NCI-H187 treated with DMSO at 0.1 percent for 48 hours (cell line): ENCODE results near the gene TARS3.

Experiments used
- DNase-seq: peaks from one replicate; lab custom pipeline; 2025; lab: John Stamatoyannopoulos, UW

The TARS3 gene

GRCh38 chr15:101698314-101698713 lies 26.0 kb downstream of the TARS3 start:
- no peak for DNase-seq

DNA sequence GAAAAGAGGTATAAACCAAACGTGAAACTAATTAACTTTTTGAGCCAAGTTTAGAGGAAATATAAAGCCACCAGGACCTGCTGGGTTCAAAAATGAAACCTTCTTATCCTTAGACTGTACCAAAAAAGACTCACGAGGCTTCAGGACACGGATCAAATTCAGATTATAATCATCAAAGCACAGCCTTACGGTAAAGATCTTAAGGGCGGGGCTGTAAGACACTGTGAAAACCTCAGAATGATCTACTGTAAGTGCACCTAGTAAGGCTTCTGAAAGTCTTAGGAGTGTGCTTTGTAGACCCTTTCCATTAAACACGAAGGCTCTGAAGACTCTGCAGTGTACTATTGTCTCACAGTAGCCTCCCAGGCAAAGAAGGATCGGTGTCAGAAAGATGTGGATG lies 26.8 kb downstream of the TARS3 start:
- DNase-seq: no peak

DNA sequence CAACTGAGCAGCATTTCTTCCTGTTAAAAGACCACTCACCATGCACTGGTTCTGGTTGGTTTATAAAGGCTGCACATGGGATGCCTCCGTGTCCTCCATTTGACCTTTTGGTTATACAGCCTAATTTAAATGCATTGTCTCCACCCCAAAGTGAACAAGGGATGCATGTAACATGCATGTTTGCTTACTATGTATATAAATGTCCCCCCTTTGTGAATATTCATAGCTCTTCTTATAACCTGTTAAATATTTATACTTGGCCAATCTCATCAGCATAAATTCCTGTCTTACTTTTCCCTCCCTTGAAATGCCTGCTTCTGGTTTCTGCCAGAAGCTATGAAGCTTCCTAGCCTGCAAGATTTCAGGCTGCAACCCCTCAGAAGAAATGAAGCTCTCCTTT lies 27.4 kb downstream of the TARS3 start:
- no peak for DNase-seq

- DNase-seq: no peak
Observed at GRCh38 chr15:101694261-101694660, 30.0 kb downstream of the TARS3 start.

GRCh38 chr15:101692801-101693598 lies 31.3 kb downstream of the TARS3 start:
- DNase-seq: no peak

GRCh38 chr15:101689901-101690300 lies 34.4 kb downstream of the TARS3 start:
- no peak for DNase-seq

DNA sequence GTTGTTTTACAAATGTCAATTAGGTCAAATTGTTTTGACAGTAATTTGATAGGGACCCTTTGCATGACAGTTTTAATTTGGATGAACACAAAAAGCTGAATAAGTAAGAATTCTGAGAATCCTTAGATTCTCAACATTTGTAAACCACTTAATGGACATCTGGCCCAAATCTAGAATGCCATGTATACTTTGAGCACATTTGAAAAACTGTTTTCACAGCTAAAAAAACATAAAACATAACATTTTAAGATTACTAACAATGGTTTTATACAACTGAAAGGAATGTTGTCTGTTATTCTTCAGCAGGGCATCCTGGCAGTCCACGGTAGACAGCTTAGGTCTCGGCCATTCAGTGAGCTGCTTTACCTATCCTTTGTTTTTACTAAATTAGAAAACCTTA lies 37.6 kb downstream of the TARS3 start:
- DNase-seq: no peak

GRCh38 chr15:101684877-101685276 lies 39.4 kb downstream of the TARS3 start:
- no peak for DNase-seq

GRCh38 chr15:101684384-101684783 lies 39.9 kb downstream of the TARS3 start:
- no peak for DNase-seq

DNA sequence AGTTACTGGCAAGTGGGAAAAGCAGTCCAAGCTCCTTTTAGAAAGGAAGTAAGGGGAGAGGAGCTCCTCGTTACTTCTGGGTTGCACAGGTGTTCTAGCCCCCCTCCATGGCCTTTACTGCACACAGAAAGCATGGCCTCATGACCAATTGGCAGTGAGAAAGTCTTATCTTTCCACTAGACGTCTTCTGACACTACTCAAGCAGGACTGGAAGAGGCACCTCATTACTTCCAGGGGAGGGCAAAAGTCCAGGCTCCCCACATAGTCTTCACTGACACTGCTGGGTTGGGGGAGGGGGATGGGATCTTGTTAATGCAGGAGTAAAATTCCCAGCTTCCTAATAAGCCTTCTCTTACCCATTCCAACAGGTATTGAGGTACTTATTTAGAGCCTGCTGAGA lies 44.5 kb downstream of the TARS3 start:
- DNase-seq: no peak

DNA sequence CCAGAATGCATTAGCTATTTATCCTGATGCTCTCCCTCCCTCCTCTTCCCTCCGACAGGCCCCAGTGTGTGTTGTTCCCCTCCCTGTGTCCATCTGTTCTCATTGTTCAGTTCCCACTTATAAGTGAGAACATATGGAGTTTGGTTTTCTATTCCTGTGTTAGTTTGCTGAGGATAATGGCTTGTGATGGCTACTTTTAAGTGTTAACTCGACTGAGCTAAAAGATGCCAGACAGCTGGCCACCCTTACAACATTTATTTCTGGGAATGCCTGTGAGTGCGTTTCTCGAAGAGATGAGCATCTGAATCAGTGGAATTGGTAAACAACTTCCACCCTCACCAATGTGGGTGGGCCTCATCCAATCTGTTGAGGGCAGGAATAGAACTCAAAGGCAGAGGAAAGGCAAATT lies 47.3 kb downstream of the TARS3 start:
- DNase-seq: no peak

- DNase-seq: no peak
Observed at GRCh38 chr15:101675796-101676582, 48.3 kb downstream of the TARS3 start.

DNA sequence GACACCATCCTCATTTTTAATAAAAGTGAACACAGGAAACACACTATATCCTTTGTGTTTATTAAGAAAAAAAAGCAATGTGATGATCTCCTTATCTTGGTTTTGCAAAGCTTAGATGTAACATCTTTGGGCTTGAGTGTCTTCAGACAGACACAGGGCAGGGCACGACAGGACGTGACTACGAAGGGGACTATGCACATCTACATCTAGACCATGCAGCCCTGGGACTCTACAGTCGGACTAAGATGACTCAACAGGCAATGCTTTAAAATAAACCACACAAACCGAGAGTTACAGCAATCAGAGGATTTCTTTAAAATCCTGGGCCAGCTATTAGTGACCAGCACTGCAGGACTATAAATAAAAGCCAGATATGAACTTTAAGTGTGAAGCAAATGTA lies 49.3 kb downstream of the TARS3 start:
- no peak for DNase-seq

DNA sequence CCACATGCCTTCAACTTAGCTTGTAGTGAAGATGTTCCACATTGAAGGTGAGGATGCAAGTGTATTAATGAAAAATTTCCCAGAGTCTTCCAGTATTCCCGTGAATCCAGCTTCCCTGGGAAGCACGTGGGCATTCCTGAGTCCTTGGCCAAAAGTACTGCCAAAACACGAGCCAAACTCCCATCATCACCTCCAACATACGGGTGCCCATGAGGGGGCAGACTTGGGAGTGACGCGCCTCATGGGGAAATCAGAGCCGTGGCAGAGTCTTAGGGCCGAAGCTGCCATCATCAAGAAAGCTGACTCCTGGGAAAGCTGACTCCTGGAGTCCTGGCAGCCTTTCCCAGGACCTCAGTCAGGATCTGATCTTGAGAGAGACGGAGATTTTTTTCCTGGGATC lies 52.0 kb downstream of the TARS3 start:
- no peak for DNase-seq

DNA sequence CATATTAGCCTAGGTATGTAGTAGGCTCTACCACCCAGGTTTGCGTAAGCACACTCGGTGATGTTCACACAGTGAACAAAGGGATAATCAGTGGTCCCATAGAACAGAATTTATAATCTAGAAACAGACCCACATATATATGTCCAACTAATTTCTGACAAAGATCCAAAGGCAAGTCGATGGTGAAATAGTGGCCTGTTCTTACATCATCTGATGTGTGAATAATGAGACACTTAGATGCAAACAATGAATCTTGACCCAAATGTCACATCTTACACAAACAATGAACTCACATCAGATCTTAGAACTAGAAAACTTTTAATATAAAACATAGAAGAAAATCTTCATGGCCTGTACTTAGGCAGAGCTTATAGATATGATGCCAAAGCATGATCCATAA lies 54.5 kb downstream of the TARS3 start:
- DNase-seq: no peak

DNA sequence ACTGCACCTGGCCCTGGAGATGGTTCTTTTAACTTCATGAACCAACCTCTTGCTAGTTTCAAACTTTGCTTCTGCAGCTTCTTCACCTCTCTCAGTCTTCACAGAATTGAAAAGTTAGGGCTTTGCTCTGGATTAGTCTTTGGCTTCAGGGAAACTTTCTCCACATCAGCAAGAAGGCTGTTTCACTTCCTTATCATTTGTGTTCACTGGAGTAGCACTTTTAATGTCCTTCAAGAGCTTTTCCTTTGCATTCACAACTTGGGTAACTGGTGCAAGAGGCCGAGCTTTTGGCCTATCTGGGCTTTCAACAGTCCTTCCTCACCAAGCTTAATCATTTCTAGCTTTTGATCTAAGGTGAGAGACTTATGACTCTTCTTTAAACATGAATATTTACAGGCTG lies 56.4 kb downstream of the TARS3 start:
- no peak for DNase-seq

GRCh38 chr15:101664303-101664913 lies 59.9 kb downstream of the TARS3 start:
- no peak for DNase-seq

GRCh38 chr15:101662203-101662602 lies 62.1 kb downstream of the TARS3 start:
- DNase-seq: no peak

DNA sequence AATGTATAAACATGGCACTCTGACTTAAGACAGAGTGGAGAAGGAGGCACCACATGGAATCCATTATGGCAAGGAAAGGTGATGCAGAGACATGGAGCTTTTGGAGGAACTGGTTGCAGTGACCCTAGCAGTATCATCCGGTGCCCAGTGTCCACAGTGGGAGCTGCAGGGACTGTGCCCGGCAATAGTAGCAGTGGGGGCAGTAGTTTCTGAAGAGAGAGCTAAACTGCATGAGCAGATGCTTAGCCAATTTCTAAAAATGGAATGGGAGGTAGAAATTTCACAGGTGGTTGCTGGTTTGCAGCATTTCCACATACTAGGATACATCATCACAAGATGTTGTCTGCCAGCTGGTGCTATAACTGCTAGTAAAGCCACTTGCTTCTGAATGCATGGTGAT lies 64.3 kb downstream of the TARS3 start:
- no peak for DNase-seq

DNA sequence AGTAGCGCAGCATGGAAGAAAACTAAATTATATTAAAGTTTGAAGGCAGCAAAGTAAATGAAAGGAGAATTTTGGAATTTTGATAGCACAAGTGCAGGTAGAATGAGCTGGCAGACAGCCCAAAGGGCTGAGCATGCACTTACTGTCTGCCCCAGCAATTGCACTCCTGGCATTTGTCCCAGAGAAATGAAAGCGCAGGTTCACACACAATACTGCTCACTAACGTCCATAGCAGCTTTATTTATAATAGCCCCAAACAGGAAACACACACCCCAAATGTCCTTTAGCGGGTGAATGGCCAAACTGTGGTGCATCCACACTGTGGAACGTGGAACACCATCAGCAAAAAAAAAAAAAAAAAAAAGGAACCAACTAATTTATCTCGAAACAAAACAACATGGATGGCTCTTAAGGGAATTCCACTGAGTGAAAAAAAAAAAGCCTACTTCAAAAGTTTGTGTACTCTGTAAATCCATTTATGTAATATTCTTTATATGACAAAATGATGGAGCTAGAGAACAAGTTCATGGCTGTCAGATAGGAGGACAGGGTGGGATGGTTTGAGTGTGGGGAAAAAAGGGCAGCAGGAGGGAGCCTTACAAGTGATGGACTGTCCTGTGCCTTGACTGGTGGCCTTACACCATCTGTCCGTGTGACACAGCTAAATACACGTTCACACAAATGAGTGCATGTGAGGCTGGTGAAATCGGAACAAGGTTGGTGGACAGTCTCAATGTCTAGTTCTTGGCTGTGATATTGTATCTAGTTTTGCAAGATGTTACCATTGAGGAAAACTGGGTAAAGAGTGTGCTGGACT lies 66.1 kb downstream of the TARS3 start:
- no peak for DNase-seq

DNA sequence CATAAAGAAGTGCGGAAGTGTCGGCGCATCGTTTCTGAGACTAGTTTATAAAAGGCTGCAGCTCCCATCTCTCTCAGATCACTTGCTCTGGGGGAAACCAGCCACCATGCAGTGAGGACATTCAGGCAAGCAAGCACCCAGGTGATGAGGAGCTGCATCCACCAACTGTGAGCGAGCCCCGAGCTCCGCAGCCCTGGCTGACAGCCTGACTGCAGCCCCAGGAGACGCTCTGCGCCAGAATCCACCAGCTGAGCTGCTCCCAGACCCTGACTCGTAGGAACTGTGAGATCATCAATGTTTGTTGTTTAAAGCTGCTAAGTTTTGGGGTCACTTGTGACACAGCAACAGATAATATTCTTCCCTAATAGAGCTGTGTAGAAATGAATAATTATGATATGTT lies 67.1 kb downstream of the TARS3 start:
- no peak for DNase-seq
